ENCODE data around the gene S100A5.

- TF ChIP-seq CTCF (IDR thresholded peaks at IDR 0.05) (peak in 1 of 4 experiments; percentile 4), POLR2A (IDR thresholded peaks at IDR 0.05) (peak; percentile 73 to 87), POLR2AphosphoS5 (IDR thresholded peaks at IDR 0.05) (peak; percentile 94)
These were observed 5.3 kb downstream of the S100A5 start, which contains the start of gene S100A6 for GRCh38 chr1:153535242-153536011.

Data from gastroesophageal sphincter (tissue), 3 donors.